Measurements from ENCODE around the gene PROX1. TPM values are rescaled to one million over a fixed set of nuclear protein-coding genes. Genes with fewer than 3 reads are reported as not detected.
"Not testable (repeated sequence)": the region's sequence is repeated elsewhere in the genome, so short reads cannot be mapped to it uniquely, and the experiment has no call there.

Gene PROX1
- total RNA-seq, 1 donor from 2014 or later = 0.88 TPM

- no peak for ATAC-seq
These were observed 87.7 kb downstream of the PROX1 start for GRCh38 chr1:214075305-214075998.

GRCh38 chr1:214075999-214076707 is 88.4 kb downstream of the PROX1 start:
- no peak for ATAC-seq

GRCh38 chr1:214076708-214077065 is 88.9 kb downstream of the PROX1 start:
- no peak for ATAC-seq

- ATAC-seq = no peak
These were observed 91.2 kb downstream of the PROX1 start for GRCh38 chr1:214078950-214079349.

GRCh38 chr1:214085325-214085724 is 97.6 kb downstream of the PROX1 start:
- ATAC-seq = no peak

GRCh38 chr1:214086945-214087344 is 99.2 kb downstream of the PROX1 start:
- no peak for ATAC-seq

GRCh38 chr1:214089003-214089402 is 101.2 kb downstream of the PROX1 start:
- ATAC-seq = not testable (repeated sequence)

Data from esophagus mucosa (tissue), 1 donor.